GM18511 (cell line): Measurements from ENCODE around the gene MCEMP1.
A peak's percentile ranks its signal among the peaks of the same experiment; 100 is the strongest.

ENCODE experiments used
- ATAC-seq: cut with Tn5 transposase; IDR thresholded peaks from one replicate; pipeline ENCODE4 v1.9.1; 2021; ENCODE audit warnings: mild to moderate bottlenecking, moderate library complexity; ENCODE audit not compliant: unreplicated experiment

Gene MCEMP1

DNA sequence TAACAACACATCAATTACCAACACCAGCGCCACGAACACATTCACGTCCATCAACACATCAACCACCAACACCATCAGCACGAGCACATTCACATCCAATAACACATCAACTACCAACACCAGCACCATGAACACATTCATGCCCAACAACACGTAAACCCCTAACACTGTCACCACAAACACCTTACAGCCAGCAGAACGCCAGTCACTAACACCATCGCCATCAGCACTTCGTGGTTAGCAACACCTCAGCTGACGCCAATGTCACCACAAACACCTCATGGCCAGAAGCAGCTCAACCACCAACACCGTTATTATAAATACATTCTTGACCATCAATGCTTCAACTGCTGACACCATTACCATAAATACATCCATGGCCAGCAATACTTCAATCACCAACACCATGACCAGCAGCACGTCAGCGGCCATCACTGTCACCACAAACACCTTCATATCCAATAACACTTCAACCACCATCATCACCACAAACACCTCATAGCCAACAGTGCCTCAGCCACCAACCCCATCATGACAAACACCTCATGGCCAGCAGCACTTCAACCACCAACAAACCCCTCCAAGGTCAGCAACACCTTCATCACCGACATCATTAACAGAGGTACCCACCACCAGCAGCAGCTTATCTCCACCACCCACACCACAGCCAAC lies 15.7 kb downstream of the MCEMP1 start:
- no peak for ATAC-seq

DNA sequence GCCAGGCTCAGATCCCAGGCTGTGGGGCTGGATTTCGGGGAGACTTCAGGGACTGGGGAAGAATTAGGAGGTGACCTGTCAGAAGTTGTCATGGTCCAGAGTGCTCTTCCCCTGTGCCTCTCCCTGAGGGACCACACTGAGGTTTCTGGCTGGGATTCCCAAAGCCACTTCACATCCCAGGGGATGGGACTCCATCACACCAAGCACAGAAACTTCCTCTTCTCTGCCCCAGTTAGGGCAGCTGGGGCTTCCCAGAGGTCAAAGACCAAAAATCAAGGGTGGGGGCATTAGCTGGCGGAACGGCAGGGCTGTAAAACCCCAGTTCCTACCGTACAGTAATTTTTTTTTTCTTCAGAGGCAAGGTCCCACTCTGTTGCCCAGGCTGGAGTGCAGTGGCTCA lies 17.6 kb downstream of the MCEMP1 start:
- ATAC-seq, result no peak

DNA sequence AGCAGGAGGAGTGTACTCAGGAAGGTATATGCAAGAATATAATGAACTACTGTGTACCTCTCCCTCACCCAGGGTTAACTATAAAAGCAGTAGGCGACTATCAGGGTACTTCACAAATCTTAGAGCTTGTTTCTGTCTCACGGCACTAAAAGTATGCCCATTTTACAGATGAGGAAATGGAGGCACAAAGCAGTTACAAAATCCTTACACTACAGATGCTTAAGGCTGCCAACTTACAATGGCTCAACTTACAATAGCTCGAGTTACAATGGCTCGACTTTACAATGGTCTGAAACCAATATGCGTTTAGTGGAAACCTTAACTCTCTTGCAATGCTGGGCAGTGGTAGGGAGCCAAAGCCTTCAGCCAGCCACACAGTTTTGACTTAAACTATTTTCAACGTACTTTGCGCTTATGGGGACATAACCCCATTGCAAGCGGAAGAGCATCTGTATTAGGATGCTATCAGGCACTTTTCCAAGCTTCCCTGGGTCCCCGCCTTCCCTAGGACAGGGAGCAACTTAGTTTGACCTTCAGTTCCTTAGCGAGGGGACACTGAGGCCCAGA lies 20.9 kb downstream of the MCEMP1 start:
- ATAC-seq, result no peak

DNA sequence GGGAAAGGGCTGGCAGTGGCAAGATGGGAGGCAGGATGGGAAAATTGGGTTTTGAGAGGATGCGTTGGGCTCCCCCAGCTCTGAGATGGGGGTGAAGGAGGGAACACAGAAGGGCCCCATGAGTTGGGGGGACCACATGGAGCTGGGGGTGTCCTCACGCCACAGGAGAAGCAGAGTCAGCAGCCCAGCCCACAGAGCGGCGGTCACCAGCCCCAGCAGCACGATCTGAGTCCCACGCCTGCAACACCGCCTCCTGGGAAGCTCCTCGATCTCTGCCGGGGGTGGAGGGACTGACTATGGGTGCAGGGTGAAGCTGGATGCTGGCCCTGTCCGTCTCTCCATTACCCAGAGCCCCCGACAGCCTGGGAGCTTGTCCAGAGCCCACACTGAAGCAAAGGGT lies 21.7 kb downstream of the MCEMP1 start:
- ATAC-seq, result no peak

DNA sequence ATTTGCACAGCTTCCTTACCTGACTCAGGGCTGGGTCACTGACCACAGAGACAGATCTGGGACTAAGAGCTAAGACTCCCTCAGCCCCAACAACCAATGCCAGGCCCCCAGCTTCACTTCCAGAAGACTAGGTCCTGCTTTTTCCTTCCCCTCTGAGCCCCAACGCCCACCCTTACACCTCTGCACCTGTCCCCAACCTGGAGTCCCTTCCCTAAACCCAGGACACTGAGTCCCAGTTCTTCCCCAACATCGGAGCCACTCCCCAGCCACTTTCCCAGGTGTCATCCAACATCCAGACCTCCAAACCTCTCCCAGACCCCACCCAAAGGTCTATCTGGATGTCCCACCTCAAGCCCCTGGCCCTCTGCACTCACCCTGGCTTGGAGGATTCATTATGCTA lies 22.1 kb downstream of the MCEMP1 start:
- no peak for ATAC-seq

DNA sequence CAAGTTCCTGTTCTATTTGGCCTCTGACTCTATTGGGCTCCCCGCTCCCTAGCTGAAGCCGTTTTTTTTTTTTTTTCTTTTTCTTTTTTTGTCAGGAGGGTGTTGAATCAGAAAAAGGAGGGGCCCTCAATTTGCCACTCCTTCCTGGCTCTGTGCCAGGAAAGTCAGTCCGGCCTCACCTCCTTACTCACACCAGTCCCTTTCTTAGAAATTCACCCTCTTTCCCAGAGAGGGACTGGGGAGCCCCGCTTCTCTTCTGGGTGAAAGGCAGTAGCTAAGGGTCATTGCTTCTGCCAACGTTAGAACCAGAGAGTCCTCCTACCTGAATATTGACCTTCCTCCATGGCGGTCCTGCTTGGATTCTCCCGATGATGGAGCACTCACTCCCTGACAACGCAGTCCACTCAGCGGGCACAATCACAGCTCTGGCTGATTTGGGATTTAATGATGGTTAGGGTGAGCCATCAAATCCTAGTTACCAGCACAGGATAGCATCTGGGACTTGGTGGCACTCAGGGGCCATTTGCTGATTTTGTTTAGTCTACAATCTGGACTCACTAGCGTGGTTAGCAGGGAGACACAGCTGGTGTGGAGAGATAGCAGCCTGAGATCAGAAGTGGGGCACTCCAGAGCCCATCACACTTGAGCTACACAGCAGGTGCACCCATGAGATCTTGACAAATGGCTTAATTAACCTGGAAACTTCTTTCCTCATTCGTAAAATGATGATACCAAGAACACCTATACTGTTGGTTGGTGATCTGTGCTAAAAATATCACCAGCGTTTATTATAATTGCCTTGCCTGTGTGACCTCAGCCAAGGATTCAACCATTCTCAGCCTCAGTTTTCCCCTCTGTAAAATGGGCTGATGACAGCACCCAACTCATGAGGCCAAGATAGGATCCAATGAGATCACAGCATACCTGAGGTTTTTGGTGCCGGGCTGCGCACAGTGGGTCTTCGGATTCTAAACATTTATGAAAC lies 22.8 kb downstream of the MCEMP1 start:
- ATAC-seq, result no peak

DNA sequence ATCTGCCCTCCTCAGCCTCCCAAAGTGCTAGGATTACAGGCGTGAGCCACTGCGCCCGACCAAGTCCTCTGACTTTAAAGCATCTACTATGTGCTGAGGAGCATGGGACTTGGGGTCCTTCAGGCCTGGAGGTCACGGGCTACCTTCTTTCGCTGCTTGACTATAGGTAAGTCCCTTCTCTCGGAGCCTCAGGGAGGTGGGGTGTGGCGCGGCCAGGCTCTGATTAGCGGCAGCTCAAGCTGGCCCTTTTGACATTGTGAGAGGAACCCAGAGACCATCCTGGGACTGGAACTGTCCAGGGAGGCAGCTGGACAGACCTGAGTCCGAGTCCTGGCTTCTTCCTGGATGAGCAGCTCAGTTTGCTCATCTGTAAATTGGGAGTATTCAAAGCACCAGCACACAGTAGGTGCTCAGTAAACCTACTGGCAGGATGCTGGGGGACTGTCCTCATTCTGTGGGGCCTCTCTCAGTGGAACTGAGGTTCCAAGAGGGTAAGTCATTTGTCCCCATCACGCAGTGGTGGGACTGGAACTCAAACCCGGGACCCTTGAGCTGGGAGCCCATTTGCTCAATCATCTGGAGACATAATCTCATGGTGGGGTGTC lies 24.3 kb downstream of the MCEMP1 start:
- no peak for ATAC-seq

DNA sequence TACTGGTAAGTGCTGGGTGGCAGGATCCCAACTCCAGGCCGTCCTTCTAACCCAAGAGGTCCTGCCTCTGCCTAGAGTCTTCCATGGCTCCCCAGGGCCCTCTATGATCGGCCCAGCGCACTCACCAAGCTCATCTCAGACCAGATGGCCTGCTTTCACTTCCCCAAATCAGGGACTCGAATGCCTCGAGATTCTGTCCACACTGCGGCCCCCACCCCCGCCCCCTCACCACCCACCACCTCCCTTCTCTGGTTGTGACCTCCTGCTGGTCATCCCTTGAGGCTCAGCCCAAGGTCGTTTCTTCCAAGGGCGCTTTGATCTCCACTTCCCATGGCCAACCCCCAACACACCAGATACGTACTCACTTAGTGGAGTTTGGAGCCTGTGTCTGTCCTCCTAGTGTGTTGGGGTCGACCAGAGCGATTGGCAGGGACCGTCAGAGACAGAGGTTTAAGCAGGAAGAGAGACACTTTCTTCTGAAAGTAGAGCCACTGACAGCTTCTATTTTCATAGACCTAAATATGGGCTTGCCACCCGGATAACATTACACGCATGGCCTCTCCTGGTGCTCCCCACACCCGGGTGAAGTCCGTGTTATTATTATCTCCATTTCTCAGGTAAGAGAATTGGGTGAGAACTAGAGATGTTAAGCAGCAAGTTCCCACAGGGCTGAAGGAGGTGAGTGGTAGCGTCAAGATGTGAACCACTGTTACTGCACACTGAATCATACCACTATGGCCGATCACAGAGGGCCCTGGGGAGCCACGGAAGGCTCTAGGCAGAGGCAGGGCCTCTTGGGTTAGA lies 25.0 kb downstream of the MCEMP1 start, which contains the start of gene FCER2:
Gene FCER2 (minus strand): TSS at position 478 of the 804 bp plus-strand sequence. CDS start 2,371 bp downstream, outside the sequence.
- ATAC-seq, result peak; percentile 60

DNA sequence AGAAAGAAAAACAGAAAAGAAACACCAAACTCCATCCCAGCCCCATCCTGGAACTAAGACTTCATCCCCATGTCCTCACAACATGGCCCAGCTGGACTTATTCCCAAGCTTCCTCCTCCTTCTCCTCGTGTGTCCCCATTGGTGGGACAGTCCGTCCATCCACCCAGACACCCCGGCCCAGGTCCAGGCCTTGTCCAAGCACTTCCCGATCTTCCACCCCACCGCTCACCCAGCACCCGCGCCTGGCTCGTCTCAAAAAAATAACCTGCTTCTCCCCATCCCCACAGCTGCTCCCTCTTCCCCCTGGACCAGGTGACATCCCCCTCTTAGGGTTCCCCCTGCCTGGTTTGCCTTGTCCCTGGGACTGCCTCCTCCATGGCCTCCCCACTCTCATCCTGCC lies 26.4 kb downstream of the MCEMP1 start:
- ATAC-seq, result no peak

DNA sequence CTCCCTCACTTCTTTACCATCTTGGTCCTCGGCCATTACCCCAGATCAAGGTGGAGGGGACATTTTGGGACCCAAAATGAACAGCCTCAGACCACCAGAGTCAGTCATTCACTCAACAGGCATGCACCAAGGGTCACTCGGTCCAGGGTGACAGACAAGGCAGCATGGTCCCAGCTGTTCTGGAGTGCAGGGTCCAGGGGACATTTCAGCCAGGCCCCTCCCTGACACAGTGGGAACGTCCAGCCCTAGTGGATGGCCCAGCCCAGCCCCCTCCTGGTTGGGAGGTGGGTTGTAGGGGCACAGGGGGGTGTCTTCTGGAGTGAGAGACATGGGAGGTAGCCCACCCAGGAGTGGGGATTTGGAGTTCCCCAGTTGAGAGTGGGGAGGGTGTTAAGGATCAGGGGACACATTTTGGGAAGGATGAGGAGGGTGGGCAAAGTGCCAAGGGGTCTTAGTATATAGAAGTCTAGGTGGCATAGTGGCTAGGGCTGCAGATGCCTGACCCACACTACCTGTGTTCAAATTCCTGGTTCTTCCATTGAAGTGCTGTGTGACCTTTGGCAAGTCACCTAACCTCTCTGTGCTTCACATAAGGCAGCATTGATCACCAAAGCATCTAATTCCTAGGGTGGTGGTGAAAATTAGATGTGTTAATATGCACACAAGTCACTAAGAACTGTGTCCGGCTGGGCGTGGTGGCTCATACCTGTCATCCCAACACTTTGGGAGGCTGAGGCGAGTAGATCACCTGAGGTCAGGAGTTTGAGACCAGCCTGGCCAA lies 27.6 kb downstream of the MCEMP1 start:
- ATAC-seq, result no peak

DNA sequence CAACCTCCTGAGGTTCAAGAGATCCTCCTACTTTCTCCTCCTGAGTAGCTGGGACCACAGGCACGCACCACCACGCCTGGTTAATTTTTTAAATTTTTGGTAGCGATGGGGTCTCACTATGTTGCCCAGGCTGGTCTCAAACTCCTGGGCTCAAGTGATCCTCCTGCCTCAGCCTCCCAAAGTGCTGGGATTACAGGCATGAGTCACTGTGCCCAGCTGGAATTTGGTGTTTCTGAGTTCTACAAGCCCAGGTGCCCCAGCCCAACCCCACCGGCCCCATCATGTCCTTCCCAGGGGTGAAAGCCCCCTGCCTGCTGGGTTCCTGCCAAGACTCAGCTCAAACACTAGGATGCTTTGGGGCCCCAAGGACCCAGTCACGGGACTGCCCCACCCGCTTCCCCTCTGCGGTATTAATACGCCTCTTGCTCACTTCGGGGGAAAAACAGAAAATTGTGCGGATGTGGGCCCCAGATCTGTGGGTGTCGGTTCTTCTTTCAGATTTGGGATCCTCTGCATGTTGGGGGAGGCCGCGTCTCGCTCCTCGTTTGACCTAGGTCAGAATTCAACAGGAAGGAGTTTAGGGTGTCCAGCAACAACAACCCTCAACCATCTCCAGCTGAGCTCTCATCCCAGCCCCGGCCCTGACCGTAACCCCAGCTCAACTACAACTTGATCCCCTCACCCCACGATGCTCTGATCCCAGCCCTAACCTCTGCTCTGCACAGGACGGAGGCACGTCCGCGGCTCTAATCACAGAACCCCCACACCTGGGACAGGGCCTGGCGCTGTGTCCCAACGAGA lies 28.7 kb downstream of the MCEMP1 start:
- peak; percentile 54 for ATAC-seq

DNA sequence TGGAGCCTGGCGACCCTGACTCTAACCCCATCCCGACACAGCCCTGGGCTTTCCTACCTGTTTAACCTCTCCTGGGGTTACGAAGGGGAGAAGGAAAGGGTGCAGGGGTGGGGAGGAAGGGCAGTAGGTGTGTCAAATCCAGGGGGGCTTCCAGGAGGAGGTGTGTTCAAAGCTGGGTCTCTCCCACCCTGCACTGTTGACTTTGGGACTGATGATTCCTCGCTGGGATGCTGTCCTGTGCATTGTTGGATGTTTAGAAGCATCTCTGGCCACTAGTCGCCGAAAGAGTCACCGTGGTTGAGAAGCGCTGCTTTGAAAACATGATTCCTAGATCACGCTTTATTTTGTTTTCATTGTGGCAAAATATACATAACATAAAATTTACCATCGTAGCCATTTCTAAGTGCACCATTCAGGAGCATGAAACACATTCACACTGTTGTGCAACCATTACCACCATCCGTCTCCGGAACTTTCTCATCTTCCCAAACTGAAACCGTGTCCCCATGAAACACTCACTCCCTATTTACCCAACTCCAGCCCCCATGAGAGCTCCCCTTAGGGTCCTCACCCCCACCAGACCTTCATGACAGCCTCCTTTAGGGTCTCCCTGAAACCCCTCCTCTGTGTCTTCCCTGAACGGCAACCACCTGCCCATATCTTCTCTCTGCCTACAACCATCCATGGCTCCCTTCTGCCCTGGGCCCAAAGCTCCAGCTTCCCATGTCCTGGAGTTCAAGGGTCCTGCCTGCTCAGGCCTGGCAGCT lies 29.5 kb downstream of the MCEMP1 start:
- no peak for ATAC-seq

DNA sequence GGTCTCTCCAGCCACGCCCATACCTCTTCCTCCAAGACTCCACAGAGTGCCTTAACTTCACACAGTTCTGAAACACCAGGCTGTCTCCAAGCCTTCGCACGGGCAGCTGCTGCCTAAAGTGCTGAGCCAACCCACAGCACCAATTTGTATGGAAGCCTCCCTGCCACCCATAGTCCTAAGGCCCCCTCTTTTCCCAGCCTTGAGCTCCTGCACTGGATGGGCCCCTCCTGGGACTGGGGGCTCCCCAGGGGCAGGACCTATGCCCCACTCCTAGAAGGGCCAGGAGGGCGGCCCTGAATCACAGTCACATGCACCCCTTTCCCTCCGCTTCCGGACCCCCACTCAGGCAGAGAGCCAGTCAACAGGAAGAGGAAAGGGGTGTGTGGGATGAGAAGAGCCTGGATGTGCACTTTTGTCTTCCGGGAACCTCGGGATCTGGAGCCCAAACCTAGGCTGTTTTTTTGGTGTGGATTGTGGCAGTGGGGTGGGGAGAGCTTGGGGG lies 30.1 kb downstream of the MCEMP1 start:
- no peak for ATAC-seq

DNA sequence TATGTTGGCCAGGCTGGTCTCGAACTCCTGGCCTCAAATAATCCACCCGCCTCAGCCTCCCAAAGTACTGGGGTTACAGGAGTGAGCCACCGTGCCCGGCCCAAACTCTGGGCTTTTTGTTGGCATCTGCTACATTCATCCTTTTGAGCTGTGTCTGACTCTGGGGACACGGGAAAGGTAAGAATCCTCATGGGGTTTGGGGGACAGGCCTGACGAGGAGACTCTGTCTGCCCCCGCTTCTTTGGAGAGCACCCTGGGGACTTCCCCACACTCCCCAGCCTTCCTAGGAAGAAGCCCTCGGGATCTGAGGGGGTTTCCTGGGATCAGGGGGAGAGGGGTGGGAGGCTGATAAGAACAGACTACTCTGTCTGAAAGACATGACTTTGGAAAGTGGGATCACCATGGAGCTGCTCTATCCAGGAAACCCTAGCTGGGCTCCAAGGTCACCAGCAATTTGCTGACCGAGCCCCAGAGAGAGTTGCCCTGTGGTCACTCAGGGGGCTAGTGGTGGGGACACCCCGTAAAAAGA lies 33.1 kb downstream of the MCEMP1 start:
- no peak for ATAC-seq

DNA sequence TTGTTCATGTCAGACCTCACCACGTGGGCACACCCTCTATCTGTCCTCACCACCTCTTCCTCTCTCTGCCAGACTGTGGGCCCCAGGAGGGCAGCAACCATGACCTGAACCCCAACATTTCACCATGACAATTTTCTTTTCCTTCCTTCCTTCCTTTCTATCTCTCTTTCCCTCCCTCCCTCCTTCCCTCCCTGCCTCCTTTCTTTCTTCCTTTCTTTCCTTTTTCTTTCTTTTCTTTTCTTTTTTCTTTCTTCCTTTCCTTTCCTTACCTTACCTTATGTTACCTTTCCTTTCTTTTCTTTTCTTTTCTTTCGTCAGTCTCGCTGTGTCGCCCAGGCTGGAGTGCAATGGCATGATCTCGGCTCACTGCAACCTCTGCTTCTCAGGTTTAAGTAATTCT lies 33.7 kb downstream of the MCEMP1 start:
- ATAC-seq, result no peak

DNA sequence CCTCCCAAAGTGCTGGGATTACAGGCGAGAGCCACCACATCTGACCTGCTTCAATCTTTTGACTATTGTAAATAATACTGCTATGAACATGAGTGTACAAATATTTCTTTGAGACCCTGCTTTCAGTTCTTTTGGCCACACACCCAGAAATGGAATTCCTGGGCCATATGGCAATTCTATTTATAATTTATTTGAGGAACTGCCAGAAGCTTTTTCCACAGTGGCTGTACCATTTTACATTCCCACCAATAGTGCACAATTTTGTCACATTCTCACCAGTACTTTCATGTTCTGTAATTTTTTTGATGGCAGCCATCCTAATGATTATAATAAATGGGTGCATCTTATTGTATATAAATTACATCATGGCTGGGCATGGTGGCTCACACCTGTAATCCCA lies 38.8 kb downstream of the MCEMP1 start:
- no peak for ATAC-seq

DNA sequence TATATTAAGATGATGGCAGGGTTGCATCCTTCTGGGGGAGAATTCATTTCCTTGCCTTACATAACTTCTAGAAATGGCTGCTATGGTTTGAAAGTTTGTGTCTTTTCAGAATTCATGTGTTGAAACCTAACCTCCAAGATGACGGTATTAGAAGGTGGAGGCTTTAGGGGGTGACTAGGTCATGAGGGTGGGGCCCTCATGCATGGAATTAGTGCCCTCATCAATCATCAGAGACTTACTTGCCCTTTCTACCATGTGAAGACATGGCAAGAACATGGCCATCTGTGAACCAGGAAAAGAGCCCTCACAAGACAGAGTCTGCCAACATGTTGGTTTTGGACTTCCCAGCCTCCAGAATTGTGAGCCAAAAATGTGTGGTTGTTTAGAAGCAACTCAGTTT lies 39.9 kb downstream of the MCEMP1 start:
- ATAC-seq, result no peak

DNA sequence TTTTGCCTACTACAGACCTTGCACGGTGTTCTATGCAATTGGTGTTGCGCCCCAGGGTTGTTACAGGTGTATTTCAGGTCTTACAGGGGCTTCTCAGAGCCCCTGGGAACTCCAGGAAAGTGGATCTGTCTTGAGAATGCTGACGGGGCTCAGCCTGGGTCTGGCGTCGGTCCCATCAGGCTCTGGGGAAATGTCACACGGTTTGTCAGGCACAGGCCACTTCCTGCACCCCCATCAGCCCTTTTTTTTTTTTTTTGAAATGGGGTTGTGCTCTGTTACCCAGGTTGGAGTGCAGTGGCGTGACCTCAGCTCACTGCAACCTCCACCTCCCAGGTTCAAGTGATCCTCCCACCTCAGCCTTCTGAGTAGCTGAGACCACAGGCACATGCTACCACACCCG lies 41.8 kb downstream of the MCEMP1 start:
- ATAC-seq, result no peak
